Measurements from ENCODE around the gene GGT6.

The GGT6 gene

DNA sequence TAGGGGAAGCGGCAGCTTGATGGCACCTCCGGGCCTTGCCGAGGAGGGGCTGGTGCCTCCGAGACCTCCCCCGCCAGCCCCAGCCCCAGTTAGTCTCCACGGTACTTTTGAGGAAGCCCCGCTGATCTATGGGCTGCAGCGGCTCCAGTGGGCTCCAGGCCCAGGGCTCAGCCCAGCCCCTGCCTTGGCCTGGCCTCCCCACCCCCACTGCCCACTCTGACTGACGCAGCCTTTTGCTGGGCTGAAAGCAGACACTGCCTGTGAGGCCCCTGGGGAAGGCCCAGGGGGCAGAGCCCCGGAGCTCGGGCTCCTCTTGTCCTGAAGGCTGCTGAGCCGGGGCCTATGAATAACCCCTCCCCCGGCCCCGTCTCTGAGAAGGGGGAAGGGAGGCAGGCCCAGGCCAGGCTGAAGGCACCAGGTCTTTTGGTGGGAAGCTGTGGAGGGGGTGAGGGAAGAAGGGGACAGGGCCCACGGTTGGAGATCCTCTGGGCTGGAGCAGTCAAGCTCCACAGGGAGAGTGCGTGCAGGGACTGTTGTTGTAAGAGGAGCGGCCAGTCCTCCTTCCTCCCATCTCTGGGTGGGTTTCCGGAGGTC lies 16.4 kb upstream of the GGT6 start:
- no peaks in the 10 kb centered on the region for H3K79me2 ChIP-seq (ENCODE audit: insufficient read depth, low read length)
- DNase-seq: no peak
- H3K27ac ChIP-seq (ENCODE audit: low read length): no peak overlapping the region
- no peak overlapping the region for H3K4me2 ChIP-seq (ENCODE audit: insufficient read depth, low read length)
- TF ChIP-seq, protein P1, sequence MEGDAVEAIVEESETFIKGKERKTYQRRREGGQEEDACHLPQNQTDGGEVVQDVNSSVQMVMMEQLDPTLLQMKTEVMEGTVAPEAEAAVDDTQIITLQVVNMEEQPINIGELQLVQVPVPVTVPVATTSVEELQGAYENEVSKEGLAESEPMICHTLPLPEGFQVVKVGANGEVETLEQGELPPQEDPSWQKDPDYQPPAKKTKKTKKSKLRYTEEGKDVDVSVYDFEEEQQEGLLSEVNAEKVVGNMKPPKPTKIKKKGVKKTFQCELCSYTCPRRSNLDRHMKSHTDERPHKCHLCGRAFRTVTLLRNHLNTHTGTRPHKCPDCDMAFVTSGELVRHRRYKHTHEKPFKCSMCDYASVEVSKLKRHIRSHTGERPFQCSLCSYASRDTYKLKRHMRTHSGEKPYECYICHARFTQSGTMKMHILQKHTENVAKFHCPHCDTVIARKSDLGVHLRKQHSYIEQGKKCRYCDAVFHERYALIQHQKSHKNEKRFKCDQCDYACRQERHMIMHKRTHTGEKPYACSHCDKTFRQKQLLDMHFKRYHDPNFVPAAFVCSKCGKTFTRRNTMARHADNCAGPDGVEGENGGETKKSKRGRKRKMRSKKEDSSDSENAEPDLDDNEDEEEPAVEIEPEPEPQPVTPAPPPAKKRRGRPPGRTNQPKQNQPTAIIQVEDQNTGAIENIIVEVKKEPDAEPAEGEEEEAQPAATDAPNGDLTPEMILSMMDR (IDR thresholded peaks at IDR 0.05; ENCODE audit: borderline replicate concordance, extremely low read depth, low read length, poor library complexity, severe bottlenecking): no peak
- no peak for TF ChIP-seq EZH2 (IDR thresholded peaks at IDR 0.05; ENCODE audit: borderline replicate concordance, low read depth, low read length, severe bottlenecking)
- H3K9ac ChIP-seq (ENCODE audit: low read depth, low read length): no peak overlapping the region
- no peak for ATAC-seq (ENCODE audit: insufficient read depth, low read depth)
- no peaks in the 10 kb centered on the region for H4K20me1 ChIP-seq (ENCODE audit: insufficient read depth, low read length)
- H3K9me3 ChIP-seq (ENCODE audit: insufficient read depth, low read length, severe bottlenecking): no peaks in the 10 kb centered on the region
- H2AFZ ChIP-seq (ENCODE audit: low read depth, low read length): no peak overlapping the region
- H3K27me3 ChIP-seq (ENCODE audit: insufficient read depth, low read length, poor library complexity): no peaks in the 10 kb centered on the region
- no peaks in the 10 kb centered on the region for H3K36me3 ChIP-seq (ENCODE audit: insufficient read depth, low read length)
- H3K4me1 ChIP-seq (ENCODE audit: insufficient read depth, low read length): no peaks in the 10 kb centered on the region
- H3K4me3 ChIP-seq (ENCODE audit: low read depth in 1 of 2, low read length in 2 of 2): no peak overlapping the region

DNA sequence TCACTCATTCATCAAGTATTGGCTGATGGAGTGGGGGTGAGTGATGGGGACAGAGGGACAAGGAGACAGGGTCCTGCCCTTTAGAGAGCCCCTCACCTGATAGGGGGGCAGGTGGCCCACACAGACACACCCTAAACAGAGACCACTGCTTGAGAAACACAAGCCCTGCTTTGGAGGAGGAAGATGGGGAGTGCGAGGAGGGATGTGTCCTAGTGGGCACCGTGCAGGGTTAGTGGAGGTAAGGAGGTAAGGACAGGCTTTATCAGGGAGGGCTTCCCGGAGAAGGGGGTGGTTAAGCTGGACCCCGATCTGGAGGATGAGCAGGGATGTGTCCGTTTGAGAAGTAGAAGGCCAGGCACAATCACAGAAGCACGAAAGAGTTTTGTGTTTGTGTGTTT lies 15.8 kb upstream of the GGT6 start:
- no peak for ATAC-seq (ENCODE audit: insufficient read depth, low read depth)
- H3K4me1 ChIP-seq (ENCODE audit: insufficient read depth, low read length): no peaks in the 10 kb centered on the region
- H3K36me3 ChIP-seq (ENCODE audit: insufficient read depth, low read length): no peaks in the 10 kb centered on the region
- no peak overlapping the region for H3K4me3 ChIP-seq (ENCODE audit: low read depth in 1 of 2, low read length in 2 of 2)
- H3K4me2 ChIP-seq (ENCODE audit: insufficient read depth, low read length): no peak overlapping the region
- no peak overlapping the region for H2AFZ ChIP-seq (ENCODE audit: low read depth, low read length)
- no peak overlapping the region for H3K9ac ChIP-seq (ENCODE audit: low read depth, low read length)
- H3K27me3 ChIP-seq (ENCODE audit: insufficient read depth, low read length, poor library complexity): no peaks in the 10 kb centered on the region
- TF ChIP-seq EZH2 (IDR thresholded peaks at IDR 0.05; ENCODE audit: borderline replicate concordance, low read depth, low read length, severe bottlenecking): no peak
- TF ChIP-seq, protein P1 (IDR thresholded peaks at IDR 0.05; ENCODE audit: borderline replicate concordance, extremely low read depth, low read length, poor library complexity, severe bottlenecking): no peak
- no peaks in the 10 kb centered on the region for H3K79me2 ChIP-seq (ENCODE audit: insufficient read depth, low read length)
- no peaks in the 10 kb centered on the region for H3K9me3 ChIP-seq (ENCODE audit: insufficient read depth, low read length, severe bottlenecking)
- no peak for DNase-seq
- H4K20me1 ChIP-seq (ENCODE audit: insufficient read depth, low read length): no peaks in the 10 kb centered on the region
- no peak overlapping the region for H3K27ac ChIP-seq (ENCODE audit: low read length)

DNA sequence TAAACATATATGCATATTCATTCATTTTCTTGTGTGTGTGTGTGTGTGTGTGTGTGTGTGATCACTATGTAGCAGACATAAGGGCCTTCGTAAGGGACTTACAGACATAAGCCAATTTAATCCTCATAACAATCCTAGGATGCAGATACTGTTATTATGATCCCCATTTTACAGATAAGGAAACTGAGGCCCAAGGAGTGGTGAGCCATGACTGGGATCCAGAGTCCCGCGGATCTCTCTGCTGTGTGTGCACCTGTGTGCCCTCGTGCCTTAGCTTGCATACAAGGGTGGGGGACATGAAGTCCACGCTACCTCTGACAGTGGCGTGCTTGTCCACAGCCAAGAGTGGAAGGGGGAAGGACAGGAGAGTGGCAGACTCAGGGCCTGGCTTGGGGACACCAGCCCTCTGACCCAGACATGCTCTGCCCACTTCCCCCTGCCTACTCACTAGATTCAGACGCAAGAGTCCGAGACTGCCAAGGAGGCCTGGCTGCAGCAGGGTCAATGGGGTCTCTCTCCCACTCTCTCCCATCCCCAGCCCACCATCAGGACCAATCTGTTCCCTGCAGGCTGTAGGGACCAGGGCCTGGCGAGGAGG lies 14.2 kb upstream of the GGT6 start:
- H3K27me3 ChIP-seq (ENCODE audit: insufficient read depth, low read length, poor library complexity): no peaks in the 10 kb centered on the region
- no peak overlapping the region for H3K9ac ChIP-seq (ENCODE audit: low read depth, low read length)
- H2AFZ ChIP-seq (ENCODE audit: low read depth, low read length): no peak overlapping the region
- H3K4me1 ChIP-seq (ENCODE audit: insufficient read depth, low read length): no peaks in the 10 kb centered on the region
- no peaks in the 10 kb centered on the region for H4K20me1 ChIP-seq (ENCODE audit: insufficient read depth, low read length)
- H3K9me3 ChIP-seq (ENCODE audit: insufficient read depth, low read length, severe bottlenecking): no peaks in the 10 kb centered on the region
- DNase-seq (no peak), ATAC-seq (ENCODE audit: insufficient read depth, low read depth) (no peak)
- H3K79me2 ChIP-seq (ENCODE audit: insufficient read depth, low read length): no peaks in the 10 kb centered on the region
- no peaks in the 10 kb centered on the region for H3K36me3 ChIP-seq (ENCODE audit: insufficient read depth, low read length)
- no peak overlapping the region for H3K27ac ChIP-seq (ENCODE audit: low read length)
- TF ChIP-seq, protein P1 (IDR thresholded peaks at IDR 0.05; ENCODE audit: borderline replicate concordance, extremely low read depth, low read length, poor library complexity, severe bottlenecking): no peak
- no peak for TF ChIP-seq EZH2 (IDR thresholded peaks at IDR 0.05; ENCODE audit: borderline replicate concordance, low read depth, low read length, severe bottlenecking)
- H3K4me2 ChIP-seq (ENCODE audit: insufficient read depth, low read length): no peak overlapping the region
- no peak overlapping the region for H3K4me3 ChIP-seq (ENCODE audit: low read depth in 1 of 2, low read length in 2 of 2)

Data from DND-41 (cell line).